ENCODE measurements around the gene ZNF177. TPM values are rescaled to one million over a fixed set of nuclear protein-coding genes. Genes with fewer than 3 reads are reported as not detected.
A peak's percentile ranks its signal among the peaks of the same experiment; 100 is the strongest.

ZNF177 gene
- polyA plus RNA-seq, 2 of the 4 experiments (the other 2 are of a cell fraction) = 0.46 to 2.7 TPM

DNA sequence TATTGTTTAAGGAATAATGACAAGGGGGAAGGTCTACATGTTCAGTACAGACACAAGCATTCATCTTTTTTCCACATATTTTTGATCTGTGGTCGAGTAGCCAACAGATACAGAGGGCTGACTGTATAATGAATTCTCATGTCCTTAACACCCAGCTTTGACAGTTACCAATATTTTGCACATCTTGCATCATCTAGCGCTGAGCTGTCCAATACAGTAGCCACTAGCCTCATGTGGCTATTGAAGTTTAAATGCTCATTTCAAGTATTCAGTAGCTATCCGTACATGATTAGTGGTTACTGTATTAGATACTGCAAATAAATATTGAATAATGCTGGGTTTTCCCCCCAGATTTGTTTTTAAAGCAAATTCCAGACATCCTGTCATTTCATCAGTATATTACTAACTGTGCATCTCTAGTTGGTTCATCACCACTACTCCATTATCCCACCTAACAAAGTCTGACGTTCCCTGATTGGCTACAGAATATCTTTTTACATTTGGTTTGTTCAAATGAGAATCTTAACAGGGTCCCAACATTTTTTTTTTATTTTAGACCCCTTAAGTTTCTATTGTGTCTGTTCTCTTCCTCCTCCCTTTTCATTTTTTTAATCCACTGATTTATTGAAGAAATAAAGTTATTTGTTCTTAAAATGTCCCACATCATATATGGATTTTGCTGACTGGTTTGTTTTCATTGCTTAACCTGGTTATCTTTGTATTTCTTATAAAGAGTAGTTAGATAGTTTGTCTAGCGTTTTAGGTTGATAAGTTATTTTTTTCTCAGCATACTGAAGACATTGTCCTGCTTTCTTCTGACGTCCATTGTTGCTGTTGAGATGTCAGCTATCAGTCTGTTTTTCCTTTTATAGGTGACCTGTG lies 8.2 kb downstream of the ZNF177 start:
- CTCF ChIA-PET = no interaction called here
- WGBS (ENCODE audit: missing lambda C conversion rate) = 19% methylated on average over 6 of the region's 6 CpGs
- TF ChIP-seq MAZ (IDR thresholded peaks at IDR 0.05; ENCODE audit: borderline replicate concordance, low read depth, low read length) (no peak), MAFK (IDR thresholded peaks at IDR 0.05; ENCODE audit: partially characterized antibody) (peak; percentile 37), ESRRA (IDR thresholded peaks at IDR 0.05; ENCODE audit: borderline replicate concordance, low read length) (no peak)

DNA sequence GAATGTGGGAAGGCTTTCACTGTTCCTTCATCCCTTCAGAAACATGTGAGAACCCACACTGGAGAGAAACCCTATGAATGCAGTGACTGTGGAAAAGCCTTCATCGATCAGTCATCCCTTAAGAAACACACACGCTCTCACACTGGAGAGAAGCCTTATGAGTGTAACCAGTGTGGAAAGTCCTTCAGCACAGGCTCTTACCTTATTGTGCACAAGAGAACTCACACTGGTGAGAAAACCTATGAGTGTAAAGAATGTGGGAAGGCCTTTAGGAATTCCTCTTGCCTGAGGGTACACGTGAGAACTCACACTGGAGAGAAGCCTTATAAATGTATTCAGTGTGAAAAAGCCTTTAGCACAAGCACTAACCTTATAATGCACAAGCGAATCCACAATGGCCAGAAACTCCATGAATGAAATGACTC lies 18.6 kb downstream of the ZNF177 start:
- H3K27ac ChIP-seq = no peak overlapping the region
- no peaks in the 10 kb centered on the region for H3K4me1 ChIP-seq
- CTCF ChIA-PET = no interaction called here
- DNase-seq (ENCODE audit: low read depth in 1 of 2, low spot score in 1 of 2) = peak in 1 of 2 experiments; percentile 9
- H3K4me2 ChIP-seq = no peak overlapping the region
- FAIRE-seq = no peak
- H3K9me3 ChIP-seq = peaks cover 66% of the 10 kb centered on the region
- H3K4me3 ChIP-seq = no peak overlapping the region
- no peak for ATAC-seq
- TF ChIP-seq RARB (CRISPR knock-in tag; IDR thresholded peaks at IDR 0.05) (no peak), HDAC2 (IDR thresholded peaks at IDR 0.05) (no peak), RNF2 (IDR thresholded peaks at IDR 0.05; ENCODE audit: borderline replicate concordance, low read depth) (no peak), SMC3 (IDR thresholded peaks at IDR 0.05) (no peak), FOSL2 (IDR thresholded peaks at IDR 0.05) (no peak), FOSL2 (CRISPR knock-in tag; IDR thresholded peaks at IDR 0.05) (no peak), KDM1A (IDR thresholded peaks at IDR 0.05; ENCODE audit: low read depth) (no peak), PHF8 (IDR thresholded peaks at IDR 0.05; ENCODE audit: borderline replicate concordance, low read depth) (no peak), CBX2 (IDR thresholded peaks at IDR 0.05; ENCODE audit: borderline replicate concordance, low read depth) (no peak)
- TF ChIP-seq, protein P1, sequence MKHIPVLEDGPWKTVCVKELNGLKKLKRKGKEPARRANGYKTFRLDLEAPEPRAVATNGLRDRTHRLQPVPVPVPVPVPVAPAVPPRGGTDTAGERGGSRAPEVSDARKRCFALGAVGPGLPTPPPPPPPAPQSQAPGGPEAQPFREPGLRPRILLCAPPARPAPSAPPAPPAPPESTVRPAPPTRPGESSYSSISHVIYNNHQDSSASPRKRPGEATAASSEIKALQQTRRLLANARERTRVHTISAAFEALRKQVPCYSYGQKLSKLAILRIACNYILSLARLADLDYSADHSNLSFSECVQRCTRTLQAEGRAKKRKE (CRISPR knock-in tag; IDR thresholded peaks at IDR 0.05; ENCODE audit: low read depth) = no peak
- TF ChIP-seq, protein P2, sequence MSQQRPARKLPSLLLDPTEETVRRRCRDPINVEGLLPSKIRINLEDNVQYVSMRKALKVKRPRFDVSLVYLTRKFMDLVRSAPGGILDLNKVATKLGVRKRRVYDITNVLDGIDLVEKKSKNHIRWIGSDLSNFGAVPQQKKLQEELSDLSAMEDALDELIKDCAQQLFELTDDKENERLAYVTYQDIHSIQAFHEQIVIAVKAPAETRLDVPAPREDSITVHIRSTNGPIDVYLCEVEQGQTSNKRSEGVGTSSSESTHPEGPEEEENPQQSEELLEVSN (IDR thresholded peaks at IDR 0.05; ENCODE audit: borderline replicate concordance, low read depth) = no peak
- TF ChIP-seq, protein P3, sequence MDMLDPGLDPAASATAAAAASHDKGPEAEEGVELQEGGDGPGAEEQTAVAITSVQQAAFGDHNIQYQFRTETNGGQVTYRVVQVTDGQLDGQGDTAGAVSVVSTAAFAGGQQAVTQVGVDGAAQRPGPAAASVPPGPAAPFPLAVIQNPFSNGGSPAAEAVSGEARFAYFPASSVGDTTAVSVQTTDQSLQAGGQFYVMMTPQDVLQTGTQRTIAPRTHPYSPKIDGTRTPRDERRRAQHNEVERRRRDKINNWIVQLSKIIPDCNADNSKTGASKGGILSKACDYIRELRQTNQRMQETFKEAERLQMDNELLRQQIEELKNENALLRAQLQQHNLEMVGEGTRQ (IDR thresholded peaks at IDR 0.05) = no peak
- TF ChIP-seq, protein P4, sequence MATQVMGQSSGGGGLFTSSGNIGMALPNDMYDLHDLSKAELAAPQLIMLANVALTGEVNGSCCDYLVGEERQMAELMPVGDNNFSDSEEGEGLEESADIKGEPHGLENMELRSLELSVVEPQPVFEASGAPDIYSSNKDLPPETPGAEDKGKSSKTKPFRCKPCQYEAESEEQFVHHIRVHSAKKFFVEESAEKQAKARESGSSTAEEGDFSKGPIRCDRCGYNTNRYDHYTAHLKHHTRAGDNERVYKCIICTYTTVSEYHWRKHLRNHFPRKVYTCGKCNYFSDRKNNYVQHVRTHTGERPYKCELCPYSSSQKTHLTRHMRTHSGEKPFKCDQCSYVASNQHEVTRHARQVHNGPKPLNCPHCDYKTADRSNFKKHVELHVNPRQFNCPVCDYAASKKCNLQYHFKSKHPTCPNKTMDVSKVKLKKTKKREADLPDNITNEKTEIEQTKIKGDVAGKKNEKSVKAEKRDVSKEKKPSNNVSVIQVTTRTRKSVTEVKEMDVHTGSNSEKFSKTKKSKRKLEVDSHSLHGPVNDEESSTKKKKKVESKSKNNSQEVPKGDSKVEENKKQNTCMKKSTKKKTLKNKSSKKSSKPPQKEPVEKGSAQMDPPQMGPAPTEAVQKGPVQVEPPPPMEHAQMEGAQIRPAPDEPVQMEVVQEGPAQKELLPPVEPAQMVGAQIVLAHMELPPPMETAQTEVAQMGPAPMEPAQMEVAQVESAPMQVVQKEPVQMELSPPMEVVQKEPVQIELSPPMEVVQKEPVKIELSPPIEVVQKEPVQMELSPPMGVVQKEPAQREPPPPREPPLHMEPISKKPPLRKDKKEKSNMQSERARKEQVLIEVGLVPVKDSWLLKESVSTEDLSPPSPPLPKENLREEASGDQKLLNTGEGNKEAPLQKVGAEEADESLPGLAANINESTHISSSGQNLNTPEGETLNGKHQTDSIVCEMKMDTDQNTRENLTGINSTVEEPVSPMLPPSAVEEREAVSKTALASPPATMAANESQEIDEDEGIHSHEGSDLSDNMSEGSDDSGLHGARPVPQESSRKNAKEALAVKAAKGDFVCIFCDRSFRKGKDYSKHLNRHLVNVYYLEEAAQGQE (IDR thresholded peaks at IDR 0.05) = no peak
- 31% methylated on average over 4 of the region's 4 CpGs for WGBS (ENCODE audit: missing lambda C conversion rate)
- POLR2A ChIA-PET = no interaction called here

More for the DNA sequence above, 8.2 kb downstream of the ZNF177 start:
- FAIRE-seq = no peak
- no peak overlapping the region for H3K4me2 ChIP-seq
- no peak for DNase-seq (ENCODE audit: low read depth in 1 of 2, low spot score in 1 of 2)
- ATAC-seq = no peak
- no peak overlapping the region for H3K4me3 ChIP-seq
- H3K9me3 ChIP-seq = peaks cover 3% of the 10 kb centered on the region; the same call in 2 of the 3 replicates
- POLR2A ChIA-PET = no interaction called here
- H3K4me1 ChIP-seq = no peaks in the 10 kb centered on the region
- no peak overlapping the region for H3K27ac ChIP-seq
